SK-N-SH (cell line): ENCODE measurements around the gene ERAP2. TPM values are rescaled to one million over a fixed set of nuclear protein-coding genes. Genes with fewer than 3 reads are reported as not detected.

ENCODE experiments used
- CTCF ChIA-PET: fragments of 300-600, 350-600 bp; formaldehyde crosslinking; extraction: SDS; loops from one replicate; lab custom pipeline; 2021; lab: Yijun Ruan, JAX
- POLR2A ChIA-PET: fragments of 350-600 bp; sonication (Branson Sonifier 250); formaldehyde crosslinking; extraction: SDS; loops from one replicate; lab custom pipeline; 2020; ENCODE audit warnings: antibody characterized with exemption, inconsistent platforms; lab: Yijun Ruan, JAX
- DNase-seq: peaks from one replicate; pipeline ENCODE4 v3.0.0; 2012
- H2AFZ ChIP-seq: fragments of 200-600 bp; sonication (generic); 2 replicates; pipeline ENCODE4 v1.8.1; 2016; ENCODE audit warnings: antibody characterized with exemption, mild to moderate bottlenecking, low read depth
- H3F3A ChIP-seq: fragments of 200-600 bp; sonication (generic); replicated peaks from 2 replicates; pipeline ENCODE3; 2016; ENCODE audit warnings: antibody characterized with exemption, mild to moderate bottlenecking; ENCODE audit not compliant: insufficient read depth
- H3K27ac ChIP-seq, 2 experiments: fragments of 200-500 bp in 1 of 2; fragments of 200-600 bp in 1 of 2; sonication (Bioruptor generic) in 1 of 2; sonication (generic), shearing (Covaris generic) in 1 of 2; 2 replicates each; pipeline versions ENCODE4 v1.5.1 to v1.6.1; 2014 to 2016; ENCODE audit warnings: low read depth in 2 of 2, inconsistent platforms in 1 of 2, low read length in 1 of 2, mild to moderate bottlenecking in 1 of 2, mixed read lengths in 1 of 2
- H3K27me3 ChIP-seq: fragments of 200-600 bp; sonication (generic), shearing (Covaris generic); 2 replicates; pipeline ENCODE4 v1.6.1; 2016; ENCODE audit warnings: mixed run types; ENCODE audit not compliant: insufficient read depth
- H3K36me3 ChIP-seq, 2 experiments: fragments of 200-500 bp in 1 of 2; fragments of 200-600 bp in 1 of 2; sonication (Bioruptor generic) in 1 of 2; sonication (generic) in 1 of 2; replicated peaks in 1 of 2; 2 replicates each; pipeline versions ENCODE3 to v1.5.1; 2014 to 2016; ENCODE audit warnings: low read length in 1 of 2, mild to moderate bottlenecking in 1 of 2; ENCODE audit not compliant: insufficient read depth in 2 of 2, control insufficient read depth in 1 of 2
- H3K4me1 ChIP-seq, 2 experiments: fragments of 200-500 bp in 1 of 2; fragments of 200-600 bp in 1 of 2; sonication (Bioruptor generic) in 1 of 2; sonication (generic), shearing (Covaris generic) in 1 of 2; 2 replicates each; pipeline versions ENCODE4 v1.5.1 to v1.6.1; 2014 to 2016; ENCODE audit warnings: low read depth in 1 of 2, low read length in 1 of 2, mixed run types in 1 of 2; ENCODE audit not compliant: insufficient read depth in 2 of 2, control insufficient read depth in 1 of 2
- H3K4me2 ChIP-seq: fragments of 200-600 bp; sonication (generic), shearing (Covaris generic); 2 replicates; pipeline ENCODE4 v1.6.1; 2017; ENCODE audit warnings: mixed run types
- H3K4me3 ChIP-seq, 2 experiments: fragments of 200-500 bp in 1 of 2; fragments of 200-600 bp in 1 of 2; sonication (Bioruptor generic) in 1 of 2; sonication (generic), shearing (Covaris generic) in 1 of 2; 2 replicates each; pipeline versions ENCODE4 v1.5.1 to v1.8.1; 2014 to 2016; ENCODE audit warnings: low read depth in 2 of 2, inconsistent platforms in 1 of 2, low read length in 1 of 2, mild to moderate bottlenecking in 1 of 2, mixed read lengths in 1 of 2, moderate library complexity in 1 of 2
- H3K79me2 ChIP-seq: fragments of 200-600 bp; sonication (generic); 2 replicates; pipeline ENCODE4 v1.8.1; 2017; ENCODE audit warnings: mild to moderate bottlenecking; ENCODE audit not compliant: insufficient read depth
- H3K9ac ChIP-seq: fragments of 200-600 bp; sonication (generic); 2 replicates; pipeline ENCODE4 v1.6.1; 2017; ENCODE audit warnings: mixed run types
- H3K9me2 ChIP-seq: fragments of 200-600 bp; sonication (generic); 2 replicates; pipeline ENCODE4 v1.6.1; 2017; ENCODE audit warnings: mixed run types
- H3K9me3 ChIP-seq: fragments of 200-600 bp; sonication (generic); 2 replicates; pipeline ENCODE4 v1.6.1; 2017; ENCODE audit warnings: mixed run types, mild to moderate bottlenecking, moderate library complexity
- H4K20me1 ChIP-seq: fragments of 200-600 bp; sonication (generic); 2 replicates; pipeline ENCODE4 v1.6.1; 2017; ENCODE audit warnings: mild to moderate bottlenecking, mixed run types; ENCODE audit not compliant: insufficient read depth
- EP300 ChIP-seq, 2 experiments: IDR thresholded peaks; 2 replicates each; pipeline versions ENCODE4 v1.4.0 to v1.6.1; 2012; ENCODE audit warnings: borderline replicate concordance in 1 of 2, low read depth in 1 of 2, low read length in 1 of 2
- GABPA ChIP-seq: IDR thresholded peaks from 2 replicates; pipeline ENCODE4 v1.4.0; 2012; ENCODE audit warnings: low read depth, mild to moderate bottlenecking
- GATA2 ChIP-seq: sonication (generic); formaldehyde crosslinking; IDR thresholded peaks from 2 replicates; pipeline ENCODE4 v1.5.0; 2020; ENCODE audit warnings: mild to moderate bottlenecking, missing genetic modification reagents
- RCOR1 ChIP-seq: fragments of 150-350 bp; IDR thresholded peaks from 2 replicates; pipeline ENCODE4 v1.6.1; 2017; ENCODE audit warnings: antibody characterized with exemption, low read length
- TEAD4 ChIP-seq: IDR thresholded peaks from 2 replicates; pipeline ENCODE4 v1.4.0; 2012; ENCODE audit warnings: mild to moderate bottlenecking, borderline replicate concordance; ENCODE audit not compliant: insufficient read depth
- WGBS: methylation state at CpG from one replicate; pipeline ENCODE4 v1.1.6; 2017; ENCODE audit warnings: low lambda C conversion rate; 5-methylcytosine and 5-hydroxymethylcytosine counted together
- polyA plus RNA-seq, 3 experiments: library from polyadenylated mRNA; depleted of rRNA; stranded (reverse); fragments of >200 nt; gene quantifications; 2 replicates each; pipeline ENCODE4 v1.2.3, GENCODE V29; 2012
- TF ChIP-seq, protein P1 (sequence below): IDR thresholded peaks from 2 replicates; pipeline ENCODE4 v1.6.1; 2012; ENCODE audit warnings: mild to moderate bottlenecking, low read depth, low read length, moderate library complexity
- TF ChIP-seq, protein P2 (sequence below): IDR thresholded peaks from 2 replicates; pipeline ENCODE4; 2012
- TF ChIP-seq, protein P3 (sequence below): fragments of 200-600 bp; sonication (generic); IDR thresholded peaks from 2 replicates; pipeline ENCODE4 v1.6.1; 2017; ENCODE audit warnings: antibody characterized with exemption, mild to moderate bottlenecking, moderate library complexity

ERAP2 gene, protein sequence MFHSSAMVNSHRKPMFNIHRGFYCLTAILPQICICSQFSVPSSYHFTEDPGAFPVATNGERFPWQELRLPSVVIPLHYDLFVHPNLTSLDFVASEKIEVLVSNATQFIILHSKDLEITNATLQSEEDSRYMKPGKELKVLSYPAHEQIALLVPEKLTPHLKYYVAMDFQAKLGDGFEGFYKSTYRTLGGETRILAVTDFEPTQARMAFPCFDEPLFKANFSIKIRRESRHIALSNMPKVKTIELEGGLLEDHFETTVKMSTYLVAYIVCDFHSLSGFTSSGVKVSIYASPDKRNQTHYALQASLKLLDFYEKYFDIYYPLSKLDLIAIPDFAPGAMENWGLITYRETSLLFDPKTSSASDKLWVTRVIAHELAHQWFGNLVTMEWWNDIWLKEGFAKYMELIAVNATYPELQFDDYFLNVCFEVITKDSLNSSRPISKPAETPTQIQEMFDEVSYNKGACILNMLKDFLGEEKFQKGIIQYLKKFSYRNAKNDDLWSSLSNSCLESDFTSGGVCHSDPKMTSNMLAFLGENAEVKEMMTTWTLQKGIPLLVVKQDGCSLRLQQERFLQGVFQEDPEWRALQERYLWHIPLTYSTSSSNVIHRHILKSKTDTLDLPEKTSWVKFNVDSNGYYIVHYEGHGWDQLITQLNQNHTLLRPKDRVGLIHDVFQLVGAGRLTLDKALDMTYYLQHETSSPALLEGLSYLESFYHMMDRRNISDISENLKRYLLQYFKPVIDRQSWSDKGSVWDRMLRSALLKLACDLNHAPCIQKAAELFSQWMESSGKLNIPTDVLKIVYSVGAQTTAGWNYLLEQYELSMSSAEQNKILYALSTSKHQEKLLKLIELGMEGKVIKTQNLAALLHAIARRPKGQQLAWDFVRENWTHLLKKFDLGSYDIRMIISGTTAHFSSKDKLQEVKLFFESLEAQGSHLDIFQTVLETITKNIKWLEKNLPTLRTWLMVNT
- 13.2 and 14.3 TPM in 2 replicates for polyA plus RNA-seq (2012; rRNA removed)
- polyA plus RNA-seq (2012; cell fraction: cytosol; rRNA removed) = 14.4 and 15.5 TPM in 2 replicates
- polyA plus RNA-seq (2012; cell fraction: nucleus; rRNA removed) = 6.2 and 10.5 TPM in 2 replicates

DNA sequence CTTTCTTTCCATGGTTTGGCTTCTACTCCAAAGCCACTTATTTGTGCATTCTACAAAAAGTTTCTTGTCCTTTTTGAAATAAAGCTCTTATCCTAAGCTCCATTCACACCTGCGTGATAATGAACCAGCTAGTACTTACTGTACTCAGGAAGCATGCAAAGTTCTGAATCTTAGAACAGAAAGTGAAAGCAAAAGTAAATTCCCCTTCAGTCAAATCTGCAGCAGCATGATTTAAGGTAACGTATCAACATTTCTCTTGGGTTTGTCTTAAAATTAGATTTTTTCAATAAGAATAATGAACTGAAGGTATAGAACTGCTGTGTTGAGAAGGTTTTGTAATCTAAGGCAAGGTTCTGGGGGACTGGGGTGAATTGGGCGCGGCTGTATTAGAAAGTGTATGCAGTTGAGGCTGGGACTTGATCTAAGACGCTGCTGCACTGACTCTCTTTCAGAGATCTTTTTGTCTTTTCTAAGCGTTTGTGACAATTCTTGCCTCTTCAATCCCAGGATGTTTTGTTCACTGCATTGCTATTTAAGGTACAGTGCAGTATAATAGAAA is at the start of gene ERAP2:
TSS of gene ERAP2 (plus strand) at position 209 of the 559 bp plus-strand sequence. CDS start 3,186 bp downstream, outside the sequence.
- WGBS = 67% methylated on average over 6 of the region's 6 CpGs
- ChIA-PET CTCF (interaction anchor here (0.7 to 4.1 kb wide), 5 partner anchors 7 to 287 kb away, joined by 3 to 18 read pairs (median 4); no protein-coding TSS in a partner anchor), POLR2A (no interaction called here)
- H3K27ac ChIP-seq = peak within 1 kb of the TSS in 1 of 2 experiments; percentile 1; a peak in 1 of 4 replicates
- no peak for TF ChIP-seq TEAD4
- TF ChIP-seq, protein P1, sequence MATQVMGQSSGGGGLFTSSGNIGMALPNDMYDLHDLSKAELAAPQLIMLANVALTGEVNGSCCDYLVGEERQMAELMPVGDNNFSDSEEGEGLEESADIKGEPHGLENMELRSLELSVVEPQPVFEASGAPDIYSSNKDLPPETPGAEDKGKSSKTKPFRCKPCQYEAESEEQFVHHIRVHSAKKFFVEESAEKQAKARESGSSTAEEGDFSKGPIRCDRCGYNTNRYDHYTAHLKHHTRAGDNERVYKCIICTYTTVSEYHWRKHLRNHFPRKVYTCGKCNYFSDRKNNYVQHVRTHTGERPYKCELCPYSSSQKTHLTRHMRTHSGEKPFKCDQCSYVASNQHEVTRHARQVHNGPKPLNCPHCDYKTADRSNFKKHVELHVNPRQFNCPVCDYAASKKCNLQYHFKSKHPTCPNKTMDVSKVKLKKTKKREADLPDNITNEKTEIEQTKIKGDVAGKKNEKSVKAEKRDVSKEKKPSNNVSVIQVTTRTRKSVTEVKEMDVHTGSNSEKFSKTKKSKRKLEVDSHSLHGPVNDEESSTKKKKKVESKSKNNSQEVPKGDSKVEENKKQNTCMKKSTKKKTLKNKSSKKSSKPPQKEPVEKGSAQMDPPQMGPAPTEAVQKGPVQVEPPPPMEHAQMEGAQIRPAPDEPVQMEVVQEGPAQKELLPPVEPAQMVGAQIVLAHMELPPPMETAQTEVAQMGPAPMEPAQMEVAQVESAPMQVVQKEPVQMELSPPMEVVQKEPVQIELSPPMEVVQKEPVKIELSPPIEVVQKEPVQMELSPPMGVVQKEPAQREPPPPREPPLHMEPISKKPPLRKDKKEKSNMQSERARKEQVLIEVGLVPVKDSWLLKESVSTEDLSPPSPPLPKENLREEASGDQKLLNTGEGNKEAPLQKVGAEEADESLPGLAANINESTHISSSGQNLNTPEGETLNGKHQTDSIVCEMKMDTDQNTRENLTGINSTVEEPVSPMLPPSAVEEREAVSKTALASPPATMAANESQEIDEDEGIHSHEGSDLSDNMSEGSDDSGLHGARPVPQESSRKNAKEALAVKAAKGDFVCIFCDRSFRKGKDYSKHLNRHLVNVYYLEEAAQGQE = no peak
- no peaks in the 10 kb centered on the region for H4K20me1 ChIP-seq
- H3K4me1 ChIP-seq = no peaks in the 10 kb centered on the region; a peak in 2 of 4 replicates
- peak within 1 kb of the TSS; percentile 91 for H2AFZ ChIP-seq
- H3K4me2 ChIP-seq = peak within 1 kb of the TSS; percentile 65
- H3K36me3 ChIP-seq = no peaks in the 10 kb centered on the region
- no peaks in the 10 kb centered on the region for H3K9me3 ChIP-seq
- H3K27me3 ChIP-seq = no peaks in the 10 kb centered on the region
- H3K9me2 ChIP-seq = no peaks in the 10 kb centered on the region
- peaks cover 23% of the 10 kb centered on the region for H3F3A ChIP-seq
- no peaks in the 10 kb centered on the region for H3K79me2 ChIP-seq
- DNase-seq = no peak
- H3K4me3 ChIP-seq = peak within 1 kb of the TSS; percentile 37 to 52; a peak in 3 of 4 replicates
- H3K9ac ChIP-seq = peak within 1 kb of the TSS; percentile 32; the same call in 1 of the 2 replicates

DNA sequence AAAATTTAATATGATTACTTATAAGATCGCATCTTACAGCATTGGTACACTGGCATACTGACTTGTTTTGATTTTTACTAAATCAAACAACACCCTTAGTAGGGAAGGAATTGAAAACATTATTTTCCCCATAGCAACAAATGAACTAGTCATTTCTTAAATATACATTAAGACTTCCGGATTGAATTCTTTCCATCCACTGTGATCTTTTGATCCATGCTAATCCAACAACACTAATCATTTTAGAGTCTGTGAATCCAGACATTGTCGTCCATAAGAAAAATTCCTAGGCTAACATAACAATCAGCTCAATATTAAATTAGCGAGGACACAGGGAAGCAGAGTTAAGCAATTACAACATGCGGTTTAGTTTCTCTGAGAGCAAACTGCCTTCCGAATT is 47.0 kb upstream of the ERAP2 start:
- H3K27me3 ChIP-seq = no peaks in the 10 kb centered on the region
- peak; percentile 22 for DNase-seq
- H3K9me3 ChIP-seq = no peaks in the 10 kb centered on the region
- H2AFZ ChIP-seq = peak overlapping the region; percentile 22; the same call in 1 of the 2 replicates
- H3K4me2 ChIP-seq = no peak overlapping the region
- H4K20me1 ChIP-seq = no peaks in the 10 kb centered on the region
- no peaks in the 10 kb centered on the region for H3K79me2 ChIP-seq
- CTCF ChIA-PET = no interaction called here
- POLR2A ChIA-PET = no interaction called here
- peaks cover 0 to 9% of the 10 kb centered on the region in 2 experiments; a peak in 1 of 4 replicates for H3K4me1 ChIP-seq
- 0 out of 2 replicates have a peak, but pooled peaks have one; percentile 7 for TF ChIP-seq GATA2 (CRISPR knock-in tag)
- TF ChIP-seq, protein P2, sequence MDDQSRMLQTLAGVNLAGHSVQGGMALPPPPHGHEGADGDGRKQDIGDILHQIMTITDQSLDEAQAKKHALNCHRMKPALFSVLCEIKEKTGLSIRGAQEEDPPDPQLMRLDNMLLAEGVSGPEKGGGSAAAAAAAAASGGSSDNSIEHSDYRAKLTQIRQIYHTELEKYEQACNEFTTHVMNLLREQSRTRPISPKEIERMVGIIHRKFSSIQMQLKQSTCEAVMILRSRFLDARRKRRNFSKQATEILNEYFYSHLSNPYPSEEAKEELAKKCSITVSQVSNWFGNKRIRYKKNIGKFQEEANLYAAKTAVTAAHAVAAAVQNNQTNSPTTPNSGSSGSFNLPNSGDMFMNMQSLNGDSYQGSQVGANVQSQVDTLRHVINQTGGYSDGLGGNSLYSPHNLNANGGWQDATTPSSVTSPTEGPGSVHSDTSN = no peak
- TF ChIP-seq RCOR1 = peak; percentile 36; the same call in 1 of the 2 replicates
- TF ChIP-seq, protein P3, sequence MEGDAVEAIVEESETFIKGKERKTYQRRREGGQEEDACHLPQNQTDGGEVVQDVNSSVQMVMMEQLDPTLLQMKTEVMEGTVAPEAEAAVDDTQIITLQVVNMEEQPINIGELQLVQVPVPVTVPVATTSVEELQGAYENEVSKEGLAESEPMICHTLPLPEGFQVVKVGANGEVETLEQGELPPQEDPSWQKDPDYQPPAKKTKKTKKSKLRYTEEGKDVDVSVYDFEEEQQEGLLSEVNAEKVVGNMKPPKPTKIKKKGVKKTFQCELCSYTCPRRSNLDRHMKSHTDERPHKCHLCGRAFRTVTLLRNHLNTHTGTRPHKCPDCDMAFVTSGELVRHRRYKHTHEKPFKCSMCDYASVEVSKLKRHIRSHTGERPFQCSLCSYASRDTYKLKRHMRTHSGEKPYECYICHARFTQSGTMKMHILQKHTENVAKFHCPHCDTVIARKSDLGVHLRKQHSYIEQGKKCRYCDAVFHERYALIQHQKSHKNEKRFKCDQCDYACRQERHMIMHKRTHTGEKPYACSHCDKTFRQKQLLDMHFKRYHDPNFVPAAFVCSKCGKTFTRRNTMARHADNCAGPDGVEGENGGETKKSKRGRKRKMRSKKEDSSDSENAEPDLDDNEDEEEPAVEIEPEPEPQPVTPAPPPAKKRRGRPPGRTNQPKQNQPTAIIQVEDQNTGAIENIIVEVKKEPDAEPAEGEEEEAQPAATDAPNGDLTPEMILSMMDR = no peak
- TF ChIP-seq GABPA = no peak
- no peak for TF ChIP-seq EP300 (IDR thresholded peaks at IDR 0.05; ENCODE audit: borderline replicate concordance in 1 of 2, low read depth in 1 of 2, low read length in 1 of 2)
- TF ChIP-seq, all 33 proteins: peak for 2
- Histone ChIP-seq H3K4me3 (no peak overlapping the region), H3K27ac (peak overlapping the region in 1 of 2 experiments; percentile 33; a peak in 2 of 4 replicates), H3K36me3 (no peaks in the 10 kb centered on the region), H3F3A (peaks cover 9% of the 10 kb centered on the region), H3K9ac (peak overlapping the region; percentile 5; the same call in 1 of the 2 replicates), H3K9me2 (no peaks in the 10 kb centered on the region)
- 54% methylated on average over 6 of the region's 6 CpGs for WGBS
